Measurements from ENCODE around the gene KCNS3. TPM values are rescaled to one million over a fixed set of nuclear protein-coding genes. Genes with fewer than 3 reads are reported as not detected.

Gene KCNS3
- total RNA-seq, 1 experiment from 2014 or later = 0.20 TPM

- Histone ChIP-seq H3K27me3 (replicated peaks; ENCODE audit: control insufficient read depth, insufficient read depth, low read length) (no peaks in the 10 kb centered on the region), H3K9me3 (no peaks in the 10 kb centered on the region), H3K4me1 (no peaks in the 10 kb centered on the region), H3K4me3 (ENCODE audit: low read depth, low read length) (no peak overlapping the region), H3K36me3 (ENCODE audit: control insufficient read depth, insufficient read depth, low read length) (no peaks in the 10 kb centered on the region)
- POLR2A ChIA-PET = no interaction called here
- H3K4me1 Mint-ChIP-seq (ENCODE audit: low read depth, unreplicated experiment) = no peaks in the 10 kb centered on the region
- H3K27ac Mint-ChIP-seq (ENCODE audit: unreplicated experiment) = no peak overlapping the region
- CTCF ChIA-PET = interaction anchor here (1.1 to 1.5 kb wide), 4 partner anchors 39 to 273 kb away, joined by 3 to 10 read pairs (median 4); no protein-coding TSS in a partner anchor
- intact Hi-C loops (cut with micrococcal nuclease; ENCODE audit: unreplicated experiment) = loop anchor here (1.0 kb wide), 1 partner anchor 67 kb away; no protein-coding TSS in a partner anchor
- DNase-seq = peak in 1 of 2 experiments; percentile 16
- H3K36me3 Mint-ChIP-seq (ENCODE audit: insufficient read depth, unreplicated experiment) = no peaks in the 10 kb centered on the region
- peak; percentile 29 to 64 for TF ChIP-seq CTCF (IDR thresholded peaks at IDR 0.05; ENCODE audit: insufficient read depth in 1 of 2, low read depth in 1 of 2, low read length in 1 of 2, severe bottlenecking in 1 of 2, unreplicated experiment in 1 of 2)
- no peaks in the 10 kb centered on the region for H3K9me3 Mint-ChIP-seq (ENCODE audit: unreplicated experiment)
- no peak overlapping the region for H3K4me3 Mint-ChIP-seq (ENCODE audit: unreplicated experiment)
- H3K27me3 Mint-ChIP-seq (ENCODE audit: insufficient read depth, unreplicated experiment) = no peaks in the 10 kb centered on the region
- no TSS peak for BruUV-seq (replicated peaks)
Measured at GRCh38 chr2:17918789-17919188, 40.3 kb downstream of the KCNS3 start.

- no peaks in the 10 kb centered on the region for H3K36me3 ChIP-seq (ENCODE audit: control insufficient read depth, insufficient read depth, low read length)
- ChIA-PET POLR2A (no interaction called here), CTCF (no interaction called here)
- Mint-ChIP-seq H3K9me3 (ENCODE audit: unreplicated experiment) (peaks cover 11% of the 10 kb centered on the region), H3K4me3 (ENCODE audit: unreplicated experiment) (no peak overlapping the region), H3K4me1 (ENCODE audit: low read depth, unreplicated experiment) (no peaks in the 10 kb centered on the region), H3K27ac (ENCODE audit: unreplicated experiment) (no peak overlapping the region), H3K36me3 (ENCODE audit: insufficient read depth, unreplicated experiment) (no peaks in the 10 kb centered on the region), H3K27me3 (ENCODE audit: insufficient read depth, unreplicated experiment) (peaks cover 13% of the 10 kb centered on the region)
- no peaks in the 10 kb centered on the region; the same call in 1 of the 2 replicates for H3K27me3 ChIP-seq (replicated peaks; ENCODE audit: control insufficient read depth, insufficient read depth, low read length)
- H3K9me3 ChIP-seq = no peaks in the 10 kb centered on the region
- BruUV-seq (replicated peaks) = no TSS peak
- no peak for DNase-seq
- H3K4me1 ChIP-seq = no peaks in the 10 kb centered on the region
- intact Hi-C loops (cut with micrococcal nuclease; ENCODE audit: unreplicated experiment) = no loop called here
- no peak for TF ChIP-seq CTCF (IDR thresholded peaks at IDR 0.05; ENCODE audit: insufficient read depth in 1 of 2, low read depth in 1 of 2, low read length in 1 of 2, severe bottlenecking in 1 of 2, unreplicated experiment in 1 of 2)
- no peak overlapping the region for H3K4me3 ChIP-seq (ENCODE audit: low read depth, low read length)
Measured at GRCh38 chr2:17930773-17931172, 52.3 kb downstream of the KCNS3 start.

GRCh38 chr2:17933256-17933655 is 54.8 kb downstream of the KCNS3 start:
- H3K9me3 Mint-ChIP-seq (ENCODE audit: unreplicated experiment) = peaks cover 11% of the 10 kb centered on the region
- Histone ChIP-seq H3K27me3 (replicated peaks; ENCODE audit: control insufficient read depth, insufficient read depth, low read length) (no peaks in the 10 kb centered on the region; the same call in 1 of the 2 replicates), H3K36me3 (ENCODE audit: control insufficient read depth, insufficient read depth, low read length) (no peaks in the 10 kb centered on the region), H3K9me3 (no peaks in the 10 kb centered on the region), H3K4me3 (ENCODE audit: low read depth, low read length) (no peak overlapping the region), H3K4me1 (no peaks in the 10 kb centered on the region)
- no peak for DNase-seq
- intact Hi-C loops (cut with micrococcal nuclease; ENCODE audit: unreplicated experiment) = no loop called here
- H3K4me3 Mint-ChIP-seq (ENCODE audit: unreplicated experiment) = no peak overlapping the region
- H3K36me3 Mint-ChIP-seq (ENCODE audit: insufficient read depth, unreplicated experiment) = no peaks in the 10 kb centered on the region
- no peaks in the 10 kb centered on the region for H3K4me1 Mint-ChIP-seq (ENCODE audit: low read depth, unreplicated experiment)
- ChIA-PET POLR2A (no interaction called here), CTCF (no interaction called here)
- TF ChIP-seq CTCF (IDR thresholded peaks at IDR 0.05; ENCODE audit: insufficient read depth in 1 of 2, low read depth in 1 of 2, low read length in 1 of 2, severe bottlenecking in 1 of 2, unreplicated experiment in 1 of 2) = no peak
- no peak overlapping the region for H3K27ac Mint-ChIP-seq (ENCODE audit: unreplicated experiment)
- no TSS peak for BruUV-seq (replicated peaks)
- H3K27me3 Mint-ChIP-seq (ENCODE audit: insufficient read depth, unreplicated experiment) = peaks cover 13% of the 10 kb centered on the region
